ENCODE measurements around the gene ANGPTL8. TPM values are rescaled to one million over a fixed set of nuclear protein-coding genes. Genes with fewer than 3 reads are reported as not detected.

The ANGPTL8 gene
- total and polyA plus RNA-seq, 4 donors, result 32.4 to 107 (median 67.6) TPM

GRCh38 chr19:11223200-11223599 lies 16.2 kb upstream of the ANGPTL8 start:
- H3K36me3 ChIP-seq (ENCODE audit: control insufficient read depth in 4 of 4, insufficient read depth in 3 of 4, low read depth in 1 of 4, low read length in 3 of 4), result peaks cover 5 to 28% (median 13%) of the 10 kb centered on the region in 4 donors
- H3K4me1 ChIP-seq (ENCODE audit: control insufficient read depth in 4 of 4, insufficient read depth in 4 of 4, low read length in 3 of 4), result peaks cover 0 to 4% (median 0%) of the 10 kb centered on the region in 4 donors
- H3K9me3 ChIP-seq (ENCODE audit: control insufficient read depth in 4 of 4, low read length in 3 of 4), result peaks cover 0 to 7% (median under 1%) of the 10 kb centered on the region in 4 donors
- H3K27ac ChIP-seq (ENCODE audit: low read depth in 1 of 2, low read length in 2 of 2), result no peak overlapping the region
- no peak for DNase-seq (ENCODE audit: low spot score)
- no peak for TF ChIP-seq YY1 (IDR thresholded peaks at IDR 0.05)
- TF ChIP-seq SP1 (IDR thresholded peaks at IDR 0.05), result no peak
- TF ChIP-seq, protein P1, sequence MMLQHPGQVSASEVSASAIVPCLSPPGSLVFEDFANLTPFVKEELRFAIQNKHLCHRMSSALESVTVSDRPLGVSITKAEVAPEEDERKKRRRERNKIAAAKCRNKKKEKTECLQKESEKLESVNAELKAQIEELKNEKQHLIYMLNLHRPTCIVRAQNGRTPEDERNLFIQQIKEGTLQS (IDR thresholded peaks at IDR 0.05), result no peak
- no peak for TF ChIP-seq TAF1 (conservative IDR thresholded peaks at IDR 0.05)
- TF ChIP-seq FOXA2 (IDR thresholded peaks at IDR 0.05), result no peak
- WGBS, result 97% methylated on average over 3 of the region's 3 CpGs
- H3K27me3 ChIP-seq (ENCODE audit: control insufficient read depth in 4 of 4, insufficient read depth in 4 of 4, low read length in 3 of 4), result no peaks in the 10 kb centered on the region
- no peak overlapping the region for H3K4me3 ChIP-seq (ENCODE audit: low read depth in 1 of 3, low read length in 3 of 3)
- H3K9ac ChIP-seq (ENCODE audit: low read depth in 1 of 2, low read length in 2 of 2), result no peak overlapping the region

DNA sequence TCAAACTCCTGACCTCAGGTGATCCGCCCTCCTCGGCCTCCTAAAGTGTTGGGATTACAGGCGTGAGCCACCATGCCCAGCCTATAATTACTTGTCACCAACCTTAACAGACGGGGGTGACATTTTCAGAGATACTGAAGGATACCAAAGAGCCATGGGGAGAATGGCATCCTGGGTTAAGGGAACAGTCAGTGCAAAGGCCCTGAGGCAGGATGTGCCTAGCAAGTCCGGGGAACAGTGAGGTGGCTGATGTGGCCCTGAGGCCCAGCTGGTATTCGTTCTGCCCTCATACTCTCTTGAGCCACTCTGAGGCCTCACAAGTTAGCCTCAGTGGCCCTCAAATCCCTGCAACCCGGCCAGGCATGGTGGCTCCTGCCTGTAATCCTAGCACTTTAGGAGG lies 15.0 kb upstream of the ANGPTL8 start:
- WGBS, result 97% methylated on average over 7 of the region's 7 CpGs
- H3K9ac ChIP-seq (ENCODE audit: low read depth in 1 of 2, low read length in 2 of 2), result no peak overlapping the region
- H3K9me3 ChIP-seq (ENCODE audit: control insufficient read depth in 4 of 4, low read length in 3 of 4), result peaks cover 0 to 7% (median under 1%) of the 10 kb centered on the region in 4 donors
- no peaks in the 10 kb centered on the region for H3K27me3 ChIP-seq (ENCODE audit: control insufficient read depth in 4 of 4, insufficient read depth in 4 of 4, low read length in 3 of 4)
- peaks cover 5 to 26% (median 13%) of the 10 kb centered on the region in 4 donors for H3K36me3 ChIP-seq (ENCODE audit: control insufficient read depth in 4 of 4, insufficient read depth in 3 of 4, low read depth in 1 of 4, low read length in 3 of 4)
- no peak for DNase-seq (ENCODE audit: low spot score)
- no peak overlapping the region for H3K27ac ChIP-seq (ENCODE audit: low read depth in 1 of 2, low read length in 2 of 2)
- H3K4me1 ChIP-seq (ENCODE audit: control insufficient read depth in 4 of 4, insufficient read depth in 4 of 4, low read length in 3 of 4), result peaks cover 0 to 4% (median 0%) of the 10 kb centered on the region in 4 donors
- H3K4me3 ChIP-seq (ENCODE audit: low read depth in 1 of 3, low read length in 3 of 3), result no peak overlapping the region
- TF ChIP-seq NR2F2 (IDR thresholded peaks at IDR 0.05) (no peak), FOXA1 (IDR thresholded peaks at IDR 0.05) (no peak), GABPA (IDR thresholded peaks at IDR 0.05 in 1 of 2, conservative IDR thresholded peaks at IDR 0.05 in 1 of 2) (no peak), EGR1 (IDR thresholded peaks at IDR 0.05; ENCODE audit: low read depth in 2 of 2) (no peak), JUND (IDR thresholded peaks at IDR 0.05) (no peak), FOXA2 (IDR thresholded peaks at IDR 0.05) (no peak), SP1 (IDR thresholded peaks at IDR 0.05) (no peak)
- TF ChIP-seq, protein P2, sequence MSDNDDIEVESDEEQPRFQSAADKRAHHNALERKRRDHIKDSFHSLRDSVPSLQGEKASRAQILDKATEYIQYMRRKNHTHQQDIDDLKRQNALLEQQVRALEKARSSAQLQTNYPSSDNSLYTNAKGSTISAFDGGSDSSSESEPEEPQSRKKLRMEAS (IDR thresholded peaks at IDR 0.05), result no peak
- TF ChIP-seq, protein P3, sequence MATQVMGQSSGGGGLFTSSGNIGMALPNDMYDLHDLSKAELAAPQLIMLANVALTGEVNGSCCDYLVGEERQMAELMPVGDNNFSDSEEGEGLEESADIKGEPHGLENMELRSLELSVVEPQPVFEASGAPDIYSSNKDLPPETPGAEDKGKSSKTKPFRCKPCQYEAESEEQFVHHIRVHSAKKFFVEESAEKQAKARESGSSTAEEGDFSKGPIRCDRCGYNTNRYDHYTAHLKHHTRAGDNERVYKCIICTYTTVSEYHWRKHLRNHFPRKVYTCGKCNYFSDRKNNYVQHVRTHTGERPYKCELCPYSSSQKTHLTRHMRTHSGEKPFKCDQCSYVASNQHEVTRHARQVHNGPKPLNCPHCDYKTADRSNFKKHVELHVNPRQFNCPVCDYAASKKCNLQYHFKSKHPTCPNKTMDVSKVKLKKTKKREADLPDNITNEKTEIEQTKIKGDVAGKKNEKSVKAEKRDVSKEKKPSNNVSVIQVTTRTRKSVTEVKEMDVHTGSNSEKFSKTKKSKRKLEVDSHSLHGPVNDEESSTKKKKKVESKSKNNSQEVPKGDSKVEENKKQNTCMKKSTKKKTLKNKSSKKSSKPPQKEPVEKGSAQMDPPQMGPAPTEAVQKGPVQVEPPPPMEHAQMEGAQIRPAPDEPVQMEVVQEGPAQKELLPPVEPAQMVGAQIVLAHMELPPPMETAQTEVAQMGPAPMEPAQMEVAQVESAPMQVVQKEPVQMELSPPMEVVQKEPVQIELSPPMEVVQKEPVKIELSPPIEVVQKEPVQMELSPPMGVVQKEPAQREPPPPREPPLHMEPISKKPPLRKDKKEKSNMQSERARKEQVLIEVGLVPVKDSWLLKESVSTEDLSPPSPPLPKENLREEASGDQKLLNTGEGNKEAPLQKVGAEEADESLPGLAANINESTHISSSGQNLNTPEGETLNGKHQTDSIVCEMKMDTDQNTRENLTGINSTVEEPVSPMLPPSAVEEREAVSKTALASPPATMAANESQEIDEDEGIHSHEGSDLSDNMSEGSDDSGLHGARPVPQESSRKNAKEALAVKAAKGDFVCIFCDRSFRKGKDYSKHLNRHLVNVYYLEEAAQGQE (IDR thresholded peaks at IDR 0.05), result no peak
- TF ChIP-seq, protein P4, sequence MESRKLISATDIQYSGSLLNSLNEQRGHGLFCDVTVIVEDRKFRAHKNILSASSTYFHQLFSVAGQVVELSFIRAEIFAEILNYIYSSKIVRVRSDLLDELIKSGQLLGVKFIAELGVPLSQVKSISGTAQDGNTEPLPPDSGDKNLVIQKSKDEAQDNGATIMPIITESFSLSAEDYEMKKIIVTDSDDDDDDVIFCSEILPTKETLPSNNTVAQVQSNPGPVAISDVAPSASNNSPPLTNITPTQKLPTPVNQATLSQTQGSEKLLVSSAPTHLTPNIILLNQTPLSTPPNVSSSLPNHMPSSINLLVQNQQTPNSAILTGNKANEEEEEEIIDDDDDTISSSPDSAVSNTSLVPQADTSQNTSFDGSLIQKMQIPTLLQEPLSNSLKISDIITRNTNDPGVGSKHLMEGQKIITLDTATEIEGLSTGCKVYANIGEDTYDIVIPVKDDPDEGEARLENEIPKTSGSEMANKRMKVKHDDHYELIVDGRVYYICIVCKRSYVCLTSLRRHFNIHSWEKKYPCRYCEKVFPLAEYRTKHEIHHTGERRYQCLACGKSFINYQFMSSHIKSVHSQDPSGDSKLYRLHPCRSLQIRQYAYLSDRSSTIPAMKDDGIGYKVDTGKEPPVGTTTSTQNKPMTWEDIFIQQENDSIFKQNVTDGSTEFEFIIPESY (IDR thresholded peaks at IDR 0.05), result no peak
